ENCODE results near the gene TM9SF4. TPM values are rescaled to one million over a fixed set of nuclear protein-coding genes. Genes with fewer than 3 reads are reported as not detected.
"Not testable (repeated sequence)": the region's sequence is repeated elsewhere in the genome, so short reads cannot be mapped to it uniquely, and the experiment has no call there.

Gene TM9SF4
- total RNA-seq, 1 donor from 2014 or later = 27.3 TPM

DNA sequence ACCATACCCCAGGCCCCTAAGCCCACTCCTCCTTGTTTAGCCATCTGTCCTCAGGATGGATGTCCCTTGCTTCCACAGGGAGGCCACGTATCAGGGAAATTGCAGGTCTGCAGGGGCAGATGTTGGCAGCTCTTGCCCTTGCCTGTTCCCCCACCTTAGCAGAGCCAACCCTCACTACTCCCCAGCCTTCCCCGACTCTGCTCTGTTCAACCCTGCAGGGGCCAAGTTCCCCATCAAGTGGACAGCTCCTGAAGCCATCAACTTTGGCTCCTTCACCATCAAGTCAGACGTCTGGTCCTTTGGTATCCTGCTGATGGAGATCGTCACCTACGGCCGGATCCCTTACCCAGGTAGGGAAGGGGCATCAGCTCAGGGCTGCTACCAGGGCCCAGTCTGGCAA, 10.7 kb upstream of the TM9SF4 start:
- DNase-seq = no peak

DNA sequence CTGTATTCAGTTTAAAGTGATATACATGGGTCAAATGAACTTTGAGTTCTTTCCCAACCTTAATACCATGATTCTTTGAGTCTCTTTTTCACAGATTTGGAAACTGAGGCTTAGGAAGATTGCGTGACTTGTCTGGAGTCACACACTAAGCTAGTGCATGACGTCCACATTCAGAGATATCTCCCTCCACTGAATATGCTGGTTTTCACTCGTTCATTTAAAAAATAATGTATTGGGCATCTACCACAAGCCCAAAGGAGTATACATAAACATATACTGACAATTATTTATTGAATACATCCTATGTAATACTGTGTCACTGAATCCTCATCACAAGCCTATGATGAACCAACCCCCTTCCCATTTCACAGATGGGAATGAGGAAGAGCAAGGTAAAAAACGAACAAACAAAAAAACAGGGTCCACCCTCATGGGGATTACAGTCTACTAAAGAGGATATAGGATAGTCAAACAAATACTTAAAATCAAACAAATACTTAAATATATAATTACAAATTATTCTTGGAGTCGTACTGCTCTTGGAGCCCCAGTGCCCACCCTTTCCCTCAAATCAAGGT, 611 bp upstream of the TM9SF4 start:
- DNase-seq = no peak

DNA sequence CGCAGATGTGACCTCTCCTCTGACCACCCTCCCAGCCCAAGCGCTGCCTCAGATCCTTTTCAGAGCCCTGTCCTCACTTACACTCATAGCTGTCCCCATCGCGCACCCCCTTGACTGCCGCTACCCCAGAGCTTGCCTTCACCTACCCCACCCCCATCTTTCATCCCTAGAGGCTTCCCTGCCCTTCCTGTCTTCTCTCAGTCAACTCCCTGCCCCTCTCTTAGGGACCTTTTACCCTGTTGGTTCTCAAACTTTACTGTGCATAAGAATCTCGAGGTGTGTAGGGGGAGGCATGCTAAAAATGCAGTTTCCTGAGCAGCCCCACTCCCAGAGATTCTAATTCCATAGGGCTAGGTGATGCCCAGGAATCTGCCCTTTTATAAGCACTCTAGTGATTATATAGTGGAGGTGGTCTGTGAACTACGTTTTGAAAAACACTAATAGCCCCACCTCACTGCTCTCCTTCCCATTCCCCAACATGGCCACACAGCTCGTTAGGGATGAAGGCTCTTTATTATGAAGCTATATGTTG, 725 bp downstream of the TM9SF4 start:
- no peak for DNase-seq

- no peak for DNase-seq
Measured at GRCh38 chr20:32110727-32111126, 1.2 kb downstream of the TM9SF4 start.

- DNase-seq = no peak
Measured at GRCh38 chr20:32111156-32111686, 1.7 kb downstream of the TM9SF4 start.

GRCh38 chr20:32111753-32112152, 2.2 kb downstream of the TM9SF4 start:
- no peak for DNase-seq

- no peak for DNase-seq
Measured at GRCh38 chr20:32112841-32113240, 3.3 kb downstream of the TM9SF4 start.

DNA sequence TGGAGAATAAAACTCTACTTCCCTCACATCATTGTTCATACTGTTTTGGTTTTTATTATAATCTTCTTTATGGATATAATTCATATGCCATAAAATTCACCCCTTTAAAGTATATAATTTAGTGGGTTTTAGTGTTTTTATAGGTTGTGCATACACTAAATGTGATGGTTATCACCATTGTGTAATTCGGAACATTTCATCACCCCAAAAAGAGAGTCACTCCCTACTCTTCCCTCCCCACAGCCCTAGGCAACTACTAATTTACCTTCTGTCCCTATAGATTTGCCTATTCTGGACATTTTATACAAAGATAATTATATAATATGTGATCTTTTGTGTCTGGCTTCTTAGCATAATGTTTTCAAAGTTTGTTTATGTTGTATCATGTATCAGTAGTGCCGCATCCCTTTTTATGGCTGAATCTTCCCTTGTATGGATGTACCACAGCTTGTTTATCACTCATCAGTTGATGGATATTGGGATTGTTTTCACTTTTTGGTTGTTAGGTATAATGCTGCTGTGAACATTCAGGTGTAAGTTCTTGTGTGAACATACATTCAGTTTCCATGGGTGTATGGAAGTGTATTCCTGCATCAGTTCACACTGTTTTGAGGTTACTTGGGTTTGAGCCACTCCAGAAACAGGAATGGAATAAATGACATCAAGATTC, 4.2 kb downstream of the TM9SF4 start:
- no peak for DNase-seq

DNA sequence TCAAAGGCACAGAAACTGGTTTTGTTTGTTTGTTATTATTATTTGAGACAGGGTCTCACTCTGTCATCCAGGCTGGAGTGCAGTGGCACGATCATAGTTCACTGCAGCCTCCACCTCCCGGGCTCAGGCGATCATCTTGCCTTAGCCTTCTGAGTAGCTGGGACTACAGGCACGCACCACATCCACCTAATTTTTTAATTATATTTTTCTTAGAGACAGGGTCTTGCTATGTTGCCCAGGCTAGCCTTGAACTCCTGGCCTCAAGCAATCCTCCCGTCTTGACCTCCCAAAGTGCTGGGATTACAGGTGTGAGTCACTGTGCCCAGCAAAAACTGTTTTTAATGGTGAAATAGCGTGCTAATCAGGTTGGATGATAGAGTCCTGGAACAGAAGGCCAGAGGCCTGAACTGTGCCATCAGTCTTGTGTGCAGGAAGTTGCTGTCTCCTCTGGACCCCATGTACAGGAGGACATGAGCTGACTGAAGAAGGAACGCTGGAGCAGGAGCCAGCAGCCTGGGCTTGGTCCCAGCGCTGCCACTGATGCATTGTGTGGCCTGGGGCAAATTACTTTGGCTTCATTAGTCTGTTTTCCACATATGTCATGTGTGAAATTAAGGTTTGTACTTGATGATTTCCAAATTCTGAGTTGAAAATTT, 4.9 kb downstream of the TM9SF4 start:
- no peak for DNase-seq

- DNase-seq = no peak
Measured at GRCh38 chr20:32115211-32115767, 5.8 kb downstream of the TM9SF4 start.

DNA sequence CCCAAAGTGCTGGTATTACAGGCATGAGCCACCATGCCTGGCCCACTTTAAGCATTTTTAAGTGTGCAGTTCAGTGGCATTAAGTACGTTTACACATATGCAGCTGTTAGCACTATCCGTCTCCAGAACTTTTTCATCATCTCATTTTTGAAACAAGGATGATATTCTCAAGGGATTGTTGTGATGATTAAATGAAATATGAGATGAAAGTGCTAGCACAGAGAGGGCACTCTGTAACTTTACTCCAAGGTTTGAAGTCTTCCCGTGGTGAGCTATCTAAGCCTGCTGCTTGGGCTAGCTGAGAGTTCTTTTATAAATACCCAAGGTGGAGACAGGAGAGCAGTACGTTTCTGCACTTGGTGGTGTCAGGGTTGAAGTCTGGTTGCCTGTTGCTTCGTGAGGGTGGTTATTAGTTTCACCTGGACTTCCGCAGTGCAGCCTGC, 6.6 kb downstream of the TM9SF4 start:
- peak; percentile 32 for DNase-seq

GRCh38 chr20:32116796-32117195, 7.3 kb downstream of the TM9SF4 start:
- not testable (repeated sequence) for DNase-seq

DNA sequence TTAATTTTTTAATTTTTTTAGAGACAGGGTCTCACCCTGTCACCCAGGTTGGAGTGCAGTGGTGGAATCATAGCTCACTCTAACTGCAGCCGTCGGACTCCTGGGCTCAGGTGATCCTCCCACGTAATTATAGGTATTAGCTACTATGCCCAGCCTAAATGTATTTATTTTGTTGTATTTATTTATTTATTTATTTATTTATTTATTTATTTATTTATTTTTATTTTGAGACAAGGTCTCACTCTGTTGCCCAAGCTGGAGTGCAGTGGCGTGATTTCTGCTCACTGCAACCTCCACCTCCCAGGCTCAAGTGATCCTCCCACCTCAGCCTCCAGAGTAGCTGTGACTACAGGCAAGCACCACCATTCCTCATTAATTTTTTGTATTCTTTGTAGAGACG, 8.9 kb downstream of the TM9SF4 start:
- DNase-seq = not testable (repeated sequence)

- no peak for DNase-seq
Measured at GRCh38 chr20:32119734-32120133, 10.2 kb downstream of the TM9SF4 start.

GRCh38 chr20:32121908-32122307, 12.4 kb downstream of the TM9SF4 start:
- DNase-seq = not testable (repeated sequence)

GRCh38 chr20:32123088-32123487, 13.6 kb downstream of the TM9SF4 start:
- no peak for DNase-seq

DNA sequence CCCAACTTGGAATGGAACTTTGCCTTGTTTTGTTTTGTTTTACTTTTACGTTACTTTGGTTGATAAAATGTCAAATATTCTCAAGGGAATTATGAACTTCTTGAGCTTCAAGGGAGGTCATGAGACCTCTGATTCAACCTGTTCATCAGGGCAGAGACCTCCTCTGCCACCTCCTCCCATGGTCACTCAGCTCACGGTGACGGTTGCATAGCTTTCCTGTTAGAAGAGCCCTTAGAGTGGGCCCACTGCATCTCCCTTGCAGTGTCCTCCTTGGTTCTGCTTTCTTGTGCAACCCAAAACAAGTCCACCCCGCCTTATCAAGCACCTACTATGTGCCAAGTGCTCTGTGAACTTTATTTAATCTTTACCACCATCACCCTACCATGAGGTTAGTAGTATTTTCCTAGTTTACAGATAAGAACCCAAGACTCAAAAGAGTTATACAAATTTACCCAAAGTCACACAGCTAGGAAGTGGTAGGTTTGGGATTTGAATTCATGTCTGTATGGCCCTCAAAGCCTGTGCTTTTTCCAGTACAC, 15.5 kb downstream of the TM9SF4 start:
- no peak for DNase-seq

- no peak for DNase-seq
Measured at GRCh38 chr20:32125506-32125905, 16.0 kb downstream of the TM9SF4 start.

DNA sequence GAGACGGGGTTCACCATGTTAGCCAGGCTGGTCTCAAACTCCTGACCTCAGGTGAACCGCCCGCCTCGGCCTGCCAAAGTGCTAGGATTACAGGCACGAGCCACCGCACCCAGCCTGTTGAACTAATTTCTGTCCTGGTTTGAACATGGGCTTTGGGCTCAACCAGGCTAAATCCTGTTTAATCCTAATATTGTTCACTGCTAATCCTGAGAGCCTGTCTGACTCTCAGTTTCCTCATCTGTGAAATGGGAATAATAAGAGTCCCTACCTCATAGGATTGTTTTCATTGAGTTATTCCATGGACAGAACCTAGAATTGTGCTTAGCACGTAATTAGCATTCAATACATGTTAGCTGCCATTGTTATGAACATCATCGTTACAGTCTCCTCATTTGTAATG, 17.4 kb downstream of the TM9SF4 start:
- DNase-seq = no peak

- no peak for DNase-seq
Measured at GRCh38 chr20:32127347-32127746, 17.8 kb downstream of the TM9SF4 start.

GRCh38 chr20:32128167-32128566, 18.7 kb downstream of the TM9SF4 start:
- DNase-seq = no peak

DNA sequence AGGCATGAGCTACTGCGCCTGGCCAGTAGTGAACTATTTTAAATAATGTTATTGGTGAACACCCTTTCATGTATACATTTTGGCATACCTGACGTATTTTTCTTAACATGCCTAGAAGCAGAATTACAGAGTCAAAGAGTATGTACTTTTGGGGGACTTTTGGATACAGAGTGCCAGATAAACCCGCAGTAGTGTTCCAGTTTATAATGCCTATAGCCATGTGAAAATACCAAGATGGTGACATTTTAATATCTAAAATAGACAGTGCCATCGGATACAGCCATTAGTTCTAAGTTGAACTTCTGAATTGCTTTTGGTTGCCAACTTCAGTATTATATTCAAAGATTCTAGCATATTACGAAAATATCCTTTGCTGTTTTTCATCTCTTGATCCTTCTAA, 20.3 kb downstream of the TM9SF4 start:
- DNase-seq = no peak

DNA sequence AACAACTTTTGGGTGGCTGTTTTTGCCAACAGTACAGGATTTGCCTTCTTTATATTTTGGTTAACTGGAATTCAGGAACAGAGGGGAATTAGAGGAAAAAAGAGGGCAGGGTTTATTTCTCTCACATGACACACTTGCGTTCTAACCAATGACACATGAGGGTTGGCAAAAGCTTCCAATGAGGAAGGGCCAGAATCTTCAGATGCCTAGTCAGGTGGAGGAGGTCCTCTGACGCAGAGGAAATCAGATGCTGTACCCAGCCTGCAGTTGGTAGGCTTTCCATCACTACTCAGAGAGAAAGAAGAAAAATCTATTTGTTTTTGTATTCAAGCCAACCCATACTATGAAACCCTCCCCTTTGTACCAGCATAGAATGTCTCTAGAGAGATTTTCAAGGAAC, 20.8 kb downstream of the TM9SF4 start:
- no peak for DNase-seq

All from tongue (tissue), 2 donors.